Muscle of leg (tissue), 11 donors: ENCODE data around the gene KIF2C. TPM values are rescaled to one million over a fixed set of nuclear protein-coding genes. Genes with fewer than 3 reads are reported as not detected.

Experiments
- DNase-seq: peaks from one replicate; pipeline ENCODE4 v3.0.0; 2013
- H3K27ac ChIP-seq: one replicate; pipeline ENCODE4 v1.5.1; 2013; ENCODE audit warnings: mild to moderate bottlenecking, low read length, control low read depth
- H3K27me3 ChIP-seq: one replicate; pipeline ENCODE4 v1.6.1; 2013; ENCODE audit warnings: low read length; ENCODE audit not compliant: control insufficient read depth, insufficient read depth
- H3K36me3 ChIP-seq: one replicate; pipeline ENCODE4 v1.6.1; 2013; ENCODE audit warnings: low read length; ENCODE audit not compliant: control insufficient read depth, insufficient read depth
- H3K4me1 ChIP-seq: one replicate; pipeline ENCODE4 v1.6.1; 2013; ENCODE audit warnings: low read length; ENCODE audit not compliant: control insufficient read depth, insufficient read depth
- H3K4me3 ChIP-seq: one replicate; pipeline ENCODE4 v1.5.1; 2013; ENCODE audit warnings: low read length, control low read depth
- H3K9me3 ChIP-seq: replicated peaks from 2 replicates; pipeline ENCODE4 v1.6.1; 2013; ENCODE audit warnings: low read depth, low read length; ENCODE audit not compliant: control insufficient read depth
- WGBS: methylation state at CpG from one replicate; pipeline ENCODE4 v1.1.5; 2013; ENCODE audit warnings: missing lambda C conversion rate; ENCODE audit not compliant: insufficient coverage; 5-methylcytosine and 5-hydroxymethylcytosine counted together
- polyA plus RNA-seq, 8 donors: library from polyadenylated mRNA; unstranded; fragments of 120-200 nt; gene quantifications; one replicate each; pipeline versions ENCODE4 v1.2.1 to v1.2.3, GENCODE V29; 2013; ENCODE audit warnings: inconsistent platforms in 1 of 8, low replicate concordance in 1 of 8; ENCODE audit not compliant: insufficient read length in 8 of 8, insufficient read depth in 1 of 8
- total RNA-seq: library from RNA; stranded (reverse); fragments of 120-200 nt; gene quantifications from one replicate; pipeline ENCODE4 v1.2.4, GENCODE V29; 2013

Gene KIF2C
- total and polyA plus RNA-seq, 9 donors: 9.2 to 18.2 (median 13.0) TPM

DNA sequence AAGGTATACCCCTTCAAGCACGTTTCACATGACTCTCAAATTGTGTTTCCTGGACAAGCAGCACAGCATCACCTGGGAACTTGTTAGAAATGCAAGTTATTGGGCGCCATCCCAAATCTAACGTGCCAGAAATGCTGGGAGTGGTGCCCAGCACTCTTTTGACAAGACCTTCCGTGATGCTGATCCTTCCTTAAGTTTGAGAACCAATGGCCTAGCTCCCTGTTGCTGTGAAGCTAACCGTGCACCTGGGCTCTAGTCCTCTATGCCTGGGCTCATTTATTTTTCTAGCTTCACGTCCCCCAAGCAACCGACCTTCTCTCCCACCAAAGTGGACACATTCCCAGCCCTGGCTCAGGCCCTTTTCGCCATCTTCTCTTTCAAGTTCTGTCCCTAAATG is 44.1 kb downstream of the KIF2C start:
- 39% methylated on average over 7 of the region's 8 CpGs for WGBS

GRCh38 chr1:44784094-44785028 is 44.7 kb downstream of the KIF2C start:
- Histone ChIP-seq H3K4me1 (peaks cover 31% of the 10 kb centered on the region), H3K4me3 (peak overlapping the region; percentile 42), H3K27me3 (no peaks in the 10 kb centered on the region), H3K36me3 (peaks cover 27% of the 10 kb centered on the region), H3K9me3 (no peaks in the 10 kb centered on the region), H3K27ac (peak overlapping the region; percentile 51)
- 2% methylated on average over 66 of the region's 71 CpGs for WGBS
- peak; percentile 67 for DNase-seq

More for the DNA sequence above, 44.1 kb downstream of the KIF2C start:
- H3K36me3 ChIP-seq: peaks cover 33% of the 10 kb centered on the region
- peak; percentile 44 for DNase-seq
- no peaks in the 10 kb centered on the region for H3K27me3 ChIP-seq
- H3K9me3 ChIP-seq: no peaks in the 10 kb centered on the region
- peak overlapping the region; percentile 51 for H3K27ac ChIP-seq
- H3K4me1 ChIP-seq: peaks cover 31% of the 10 kb centered on the region
- H3K4me3 ChIP-seq: peak overlapping the region; percentile 42

DNA sequence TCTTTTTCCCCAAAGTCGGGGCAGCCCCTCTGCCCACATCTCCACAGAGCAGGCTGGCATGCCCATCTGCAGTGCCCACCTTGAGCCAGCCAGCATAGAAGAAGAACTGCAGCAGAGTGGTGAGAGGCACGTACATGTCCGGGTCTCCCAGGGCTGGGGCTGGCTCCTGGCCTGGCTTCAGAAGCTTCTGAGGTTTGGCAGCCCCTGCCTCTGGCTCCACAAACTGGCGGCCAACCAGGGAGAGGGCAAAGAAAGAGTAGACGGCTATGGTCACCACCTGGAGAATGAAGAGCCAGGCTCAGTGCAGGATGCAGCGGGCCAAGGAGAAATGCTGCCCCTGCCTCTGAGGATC is 45.4 kb downstream of the KIF2C start:
- peaks cover 31% of the 10 kb centered on the region for H3K4me1 ChIP-seq
- no peaks in the 10 kb centered on the region for H3K9me3 ChIP-seq
- DNase-seq: no peak
- no peak overlapping the region for H3K27ac ChIP-seq
- H3K4me3 ChIP-seq: peak overlapping the region; percentile 42
- no peaks in the 10 kb centered on the region for H3K27me3 ChIP-seq
- peaks cover 21% of the 10 kb centered on the region for H3K36me3 ChIP-seq
- 67% methylated on average over 6 of the region's 6 CpGs for WGBS

DNA sequence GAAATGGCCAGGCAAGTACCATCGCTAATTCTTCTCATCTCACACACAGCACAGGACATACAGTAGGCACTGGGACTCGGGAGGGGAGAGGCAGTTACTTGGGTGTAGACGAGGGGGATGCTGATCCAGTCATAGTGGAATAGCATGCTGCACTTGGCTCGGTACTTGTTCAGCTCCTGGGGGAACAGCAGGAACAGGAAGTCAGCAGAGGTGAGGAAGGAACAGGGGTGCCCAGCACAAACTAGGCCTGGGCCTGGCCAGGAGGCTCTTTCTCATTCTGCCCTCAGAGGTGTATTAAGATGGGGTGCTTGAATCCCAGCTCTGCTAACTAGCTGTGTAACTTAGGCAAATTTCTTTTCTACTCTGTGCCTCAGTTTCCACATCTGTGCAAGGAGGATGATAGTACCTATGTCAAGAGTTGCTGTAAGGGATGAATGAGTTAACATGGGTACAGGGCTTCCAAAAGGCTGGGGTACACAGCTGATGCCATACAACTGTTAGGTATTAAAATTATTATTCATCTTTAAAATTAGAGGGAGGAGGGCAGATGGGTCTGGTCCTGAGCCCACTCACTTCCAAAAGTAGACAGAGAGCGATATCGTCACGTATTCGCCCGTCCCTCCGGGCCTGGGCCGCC is 46.0 kb downstream of the KIF2C start:
- peaks cover 31% of the 10 kb centered on the region for H3K4me1 ChIP-seq
- no peaks in the 10 kb centered on the region for H3K27me3 ChIP-seq
- H3K36me3 ChIP-seq: peaks cover 15% of the 10 kb centered on the region
- H3K27ac ChIP-seq: peak overlapping the region; percentile 31
- H3K4me3 ChIP-seq: peak overlapping the region; percentile 46
- 22% methylated on average over 9 of the region's 11 CpGs for WGBS
- H3K9me3 ChIP-seq: no peaks in the 10 kb centered on the region
- DNase-seq: no peak

DNA sequence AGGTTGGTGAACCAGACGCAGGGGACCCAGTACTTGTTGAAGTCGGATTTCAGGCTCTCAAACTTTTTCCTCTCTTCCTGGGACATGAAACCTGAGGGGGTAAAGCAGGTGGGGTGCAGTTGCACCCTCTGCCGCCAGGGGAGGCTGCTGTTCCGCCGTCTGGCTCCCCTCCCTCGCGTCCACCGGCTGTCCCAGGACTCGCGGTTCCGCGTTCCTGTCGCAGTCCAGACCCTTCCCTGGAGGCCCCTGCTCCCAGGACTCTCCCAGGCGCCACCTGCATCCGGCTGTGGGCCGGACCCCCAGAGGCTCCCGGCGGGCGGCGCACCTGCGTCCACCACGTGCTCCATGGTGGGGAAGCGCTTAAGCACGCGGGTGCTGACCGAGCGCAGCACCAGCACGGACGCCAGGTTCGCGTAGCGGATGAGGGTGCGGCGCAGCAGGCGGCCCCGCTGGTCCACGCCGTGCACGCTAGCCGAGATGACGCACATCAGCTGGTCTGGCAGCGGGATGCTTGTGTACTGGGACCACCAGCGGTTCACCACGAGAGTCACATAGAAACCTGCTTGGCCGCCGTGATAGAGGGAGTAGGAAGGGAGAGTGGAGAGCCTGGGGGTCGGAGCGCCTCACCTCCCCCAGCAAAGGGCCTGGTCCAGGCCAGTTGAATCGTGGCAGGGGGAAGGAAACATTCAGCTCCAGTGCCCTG is 46.7 kb downstream of the KIF2C start:
- H3K27ac ChIP-seq: peak overlapping the region; percentile 60
- peaks cover 8% of the 10 kb centered on the region for H3K36me3 ChIP-seq
- H3K27me3 ChIP-seq: no peaks in the 10 kb centered on the region
- DNase-seq: peak; percentile 83
- H3K4me1 ChIP-seq: peaks cover 31% of the 10 kb centered on the region
- peak overlapping the region; percentile 46 for H3K4me3 ChIP-seq
- H3K9me3 ChIP-seq: no peaks in the 10 kb centered on the region
- WGBS: 1% methylated on average over 47 of the region's 49 CpGs

DNA sequence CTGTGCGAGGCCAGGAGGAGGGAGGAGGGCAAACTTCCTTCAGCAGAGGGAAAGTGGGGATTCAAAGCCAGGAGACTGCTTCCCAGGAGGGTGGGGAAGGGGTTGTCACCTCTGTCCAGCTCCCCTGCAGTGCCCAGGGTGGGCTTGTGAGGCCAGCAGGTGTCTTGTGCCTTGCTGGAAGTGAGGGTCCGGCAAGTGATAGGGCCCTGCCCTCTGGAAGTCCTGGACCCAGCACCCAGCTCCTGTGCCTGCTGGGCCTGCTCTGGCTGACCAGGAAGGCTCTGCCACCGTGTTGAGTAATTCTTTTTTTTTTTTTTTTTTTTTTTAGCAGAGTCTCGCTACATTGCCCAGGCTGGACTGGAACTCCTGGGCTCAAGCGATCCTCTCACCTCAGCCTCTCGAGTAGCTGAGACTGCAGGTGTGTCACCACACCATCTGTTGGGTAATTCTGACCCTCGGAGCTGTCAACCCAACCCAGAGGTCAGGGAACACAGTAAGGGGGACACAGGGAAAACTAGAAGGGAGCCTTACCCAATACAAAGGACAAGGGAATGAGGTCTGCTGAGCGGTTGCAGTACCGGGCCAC is 47.3 kb downstream of the KIF2C start:
- peaks cover 31% of the 10 kb centered on the region for H3K4me1 ChIP-seq
- H3K27me3 ChIP-seq: no peaks in the 10 kb centered on the region
- no peaks in the 10 kb centered on the region for H3K9me3 ChIP-seq
- 67% methylated on average over 5 of the region's 9 CpGs for WGBS
- no peak overlapping the region for H3K4me3 ChIP-seq
- DNase-seq: no peak
- peaks cover 4% of the 10 kb centered on the region for H3K36me3 ChIP-seq
- H3K27ac ChIP-seq: peak overlapping the region; percentile 60

DNA sequence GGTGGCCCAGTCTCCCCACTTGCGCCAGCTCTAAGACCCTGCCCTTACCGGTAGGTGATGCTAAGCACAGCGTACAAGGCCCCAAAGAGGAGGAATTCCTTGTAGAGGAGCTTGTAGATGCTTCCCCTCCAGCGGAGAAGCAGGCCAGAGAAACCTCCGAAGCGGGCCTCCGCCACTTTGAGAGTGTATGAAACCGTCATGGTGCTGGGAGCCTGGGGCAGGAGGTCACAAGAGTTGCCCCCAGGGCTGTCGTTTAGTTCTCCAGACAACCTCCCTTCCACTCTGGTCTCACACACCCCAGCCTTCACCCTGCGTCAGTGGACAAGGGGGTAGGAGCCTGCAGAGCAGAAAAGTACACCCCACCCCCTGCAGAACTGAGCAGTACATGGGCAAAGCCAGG is 47.9 kb downstream of the KIF2C start:
- 97% methylated on average over 4 of the region's 10 CpGs for WGBS
- H3K9me3 ChIP-seq: no peaks in the 10 kb centered on the region
- peaks cover 31% of the 10 kb centered on the region for H3K4me1 ChIP-seq
- no peak overlapping the region for H3K27ac ChIP-seq
- no peaks in the 10 kb centered on the region for H3K36me3 ChIP-seq
- H3K4me3 ChIP-seq: no peak overlapping the region
- no peaks in the 10 kb centered on the region for H3K27me3 ChIP-seq
- no peak for DNase-seq

GRCh38 chr1:44788120-44788860 is 48.7 kb downstream of the KIF2C start, which contains the start of gene BEST4:
Gene BEST4 (minus strand): TSS chr1:44788170. CDS start chr1:44787705, 465 bp downstream.
- no peak within 1 kb of the TSS for H3K4me3 ChIP-seq
- no peaks in the 10 kb centered on the region for H3K27me3 ChIP-seq
- peaks cover 31% of the 10 kb centered on the region for H3K4me1 ChIP-seq
- H3K27ac ChIP-seq: no peak within 1 kb of the TSS
- DNase-seq: no peak
- H3K36me3 ChIP-seq: no peaks in the 10 kb centered on the region
- no peaks in the 10 kb centered on the region for H3K9me3 ChIP-seq
- WGBS: 82% methylated on average over 7 of the region's 9 CpGs

DNA sequence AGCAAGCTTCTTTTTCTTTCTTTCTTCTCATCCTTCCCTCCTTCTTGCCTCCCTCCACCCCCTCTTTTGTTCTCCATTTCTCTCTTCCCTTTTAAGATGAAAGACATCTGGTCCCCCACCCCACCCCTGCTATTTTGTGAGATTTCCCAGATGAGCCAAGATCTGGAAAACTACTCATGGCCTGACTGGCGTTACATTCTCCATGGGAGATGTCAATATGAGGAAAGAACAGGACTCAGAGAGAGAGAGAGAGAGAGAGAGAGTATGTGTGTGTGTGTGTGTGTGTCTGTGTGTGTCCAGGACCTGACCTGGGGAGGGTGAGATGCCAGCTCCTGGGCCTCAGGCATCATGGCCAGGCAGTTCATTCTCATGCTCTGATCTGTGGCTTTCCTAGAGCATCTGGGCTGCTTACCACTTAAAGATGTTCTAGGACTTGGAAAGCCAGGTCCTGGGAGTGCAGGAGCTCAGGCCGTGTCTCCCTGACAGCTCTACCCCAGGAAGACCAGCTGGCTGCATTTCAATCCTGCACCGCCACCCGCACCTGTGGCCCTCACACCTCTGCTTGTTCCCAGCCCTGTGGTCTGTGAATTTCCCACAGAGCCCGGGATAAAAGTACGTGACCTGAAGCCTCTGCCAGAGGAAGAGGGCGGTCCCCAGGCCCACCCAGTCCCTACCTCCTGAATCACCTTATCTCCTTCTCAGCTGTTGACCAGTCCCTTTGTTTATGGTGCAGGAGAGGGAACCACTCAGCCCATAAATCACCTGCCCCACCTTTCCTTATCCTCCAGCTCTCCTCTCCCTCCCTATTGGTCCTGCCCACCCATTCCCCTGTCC is 51.5 kb downstream of the KIF2C start:
- H3K27ac ChIP-seq: no peak overlapping the region
- H3K4me3 ChIP-seq: no peak overlapping the region
- peak; percentile 72 for DNase-seq
- WGBS: 8% methylated on average over 3 of the region's 7 CpGs
- H3K27me3 ChIP-seq: no peaks in the 10 kb centered on the region
- no peaks in the 10 kb centered on the region for H3K36me3 ChIP-seq
- peaks cover 6% of the 10 kb centered on the region for H3K4me1 ChIP-seq
- no peaks in the 10 kb centered on the region for H3K9me3 ChIP-seq
